Tibial nerve (tissue), 4 donors: Measurements from ENCODE around the gene TMEM205.

ENCODE experiments used
- CTCF ChIP-seq, 5 experiments: fragments of 200-600 bp in 3 of 5; fragments of 450-650 bp in 2 of 5; sonication (generic) in 3 of 5; IDR thresholded peaks; one replicate each; pipeline ENCODE4 v1.5.1; 2016 to 2019; ENCODE audit warnings: antibody characterized with exemption in 5 of 5, mild to moderate bottlenecking in 3 of 5, moderate library complexity in 2 of 5
- EP300 ChIP-seq, 2 donors: sonication (generic); formaldehyde crosslinking; IDR thresholded peaks; one replicate each; pipeline ENCODE4 v1.6.1; 2017; ENCODE audit warnings: antibody characterized with exemption in 2 of 2, mild to moderate bottlenecking in 1 of 2
- POLR2A ChIP-seq, 2 donors: fragments of 450-650 bp; IDR thresholded peaks; one replicate each; pipeline ENCODE4 v1.6.1; 2017; ENCODE audit warnings: antibody characterized with exemption in 2 of 2, mild to moderate bottlenecking in 2 of 2, moderate library complexity in 2 of 2

GRCh38 chr19:11339254-11340098 lies 6.6 kb downstream of the TMEM205 start, which contains the start of gene RAB3D:
- no peak for TF ChIP-seq CTCF (IDR thresholded peaks at IDR 0.05)
- peak; percentile 39 to 81 for TF ChIP-seq EP300 (IDR thresholded peaks at IDR 0.05)
- TF ChIP-seq POLR2A (IDR thresholded peaks at IDR 0.05), result peak; percentile 27 to 71
